Neural cell (in vitro differentiated cells): ENCODE measurements around the gene FAF1. TPM values are rescaled to one million over a fixed set of nuclear protein-coding genes. Genes with fewer than 3 reads are reported as not detected.

Experiments
- H2AFZ ChIP-seq: fragments of 200-600, 300-800 bp; sonication (generic), shearing (Covaris generic); 2 replicates; pipeline ENCODE4 v1.6.0; 2014; ENCODE audit warnings: low read depth, mild to moderate bottlenecking, antibody characterized with exemption, low read length, moderate library complexity
- H3F3A ChIP-seq: fragments of 200-600 bp; shearing (Covaris generic); 2 replicates; pipeline ENCODE4 v1.6.1; 2016; ENCODE audit warnings: mild to moderate bottlenecking, moderate library complexity, mixed read lengths, antibody characterized with exemption, low read length; ENCODE audit not compliant: insufficient read depth, poor library complexity, severe bottlenecking
- H3K27ac ChIP-seq: fragments of 200-600, 300-800 bp; sonication (generic), shearing (Covaris generic); 2 replicates; pipeline ENCODE4 v1.5.1; 2014; ENCODE audit warnings: mild to moderate bottlenecking, low read length, moderate library complexity
- H3K27me3 ChIP-seq: fragments of 300-800, 200-600 bp; sonication (generic), shearing (Covaris generic); 2 replicates; pipeline ENCODE4 v1.6.0; 2014; ENCODE audit warnings: mild to moderate bottlenecking, low read depth, low read length, moderate library complexity; ENCODE audit not compliant: insufficient read depth
- H3K36me3 ChIP-seq: fragments of 300-800, 200-600 bp; sonication (generic), shearing (Covaris generic); 2 replicates; pipeline ENCODE4 v1.5.1; 2014; ENCODE audit warnings: mild to moderate bottlenecking, antibody characterized with exemption, low read length, moderate library complexity; ENCODE audit not compliant: insufficient read depth
- H3K4me2 ChIP-seq: fragments of 300-800, 200-600 bp; sonication (generic), shearing (Covaris generic); 2 replicates; pipeline ENCODE4 v1.6.0; 2014; ENCODE audit warnings: mild to moderate bottlenecking, low read length
- H3K4me3 ChIP-seq: fragments of 300-800, 200-600 bp; sonication (generic), shearing (Covaris generic); 2 replicates; pipeline ENCODE4 v1.5.1; 2014; ENCODE audit warnings: mild to moderate bottlenecking, low read length, moderate library complexity
- H3K79me2 ChIP-seq: fragments of 200-600 bp; shearing (Covaris generic); replicated peaks from 2 replicates; pipeline ENCODE4 v1.6.0; 2014; ENCODE audit warnings: mild to moderate bottlenecking, low read length, moderate library complexity; ENCODE audit not compliant: insufficient read depth
- H3K9ac ChIP-seq: fragments of 300-800, 200-600 bp; sonication (generic), shearing (Covaris generic); 2 replicates; pipeline ENCODE4 v1.6.1; 2016; ENCODE audit warnings: mild to moderate bottlenecking, low read length, mixed read lengths
- H3K9me2 ChIP-seq: fragments of 200-600 bp; shearing (Covaris generic); 2 replicates; pipeline ENCODE4 v1.6.1; 2016; ENCODE audit warnings: mild to moderate bottlenecking, low read length, mixed read lengths; ENCODE audit not compliant: insufficient read depth
- H3K9me3 ChIP-seq: fragments of 200-600, 300-800 bp; sonication (generic), shearing (Covaris generic); 2 replicates; pipeline ENCODE4 v1.6.1; 2016; ENCODE audit warnings: mild to moderate bottlenecking, mixed run types, low read length, moderate library complexity, mixed read lengths
- H4K20me1 ChIP-seq: fragments of 200-600 bp; shearing (Covaris generic); 2 replicates; pipeline ENCODE4 v1.6.1; 2016; ENCODE audit warnings: mild to moderate bottlenecking, mixed run types; ENCODE audit not compliant: insufficient read depth
- CTCF ChIP-seq: fragments of 450-650 bp; IDR thresholded peaks from 2 replicates; pipeline ENCODE4 v1.5.1; 2014; ENCODE audit warnings: antibody characterized with exemption, mild to moderate bottlenecking, moderate library complexity; ENCODE audit not compliant: poor library complexity, severe bottlenecking
- EP300 ChIP-seq: fragments of 450-650 bp; conservative IDR thresholded peaks from 2 replicates; pipeline ENCODE4 v1.6.1; 2014; ENCODE audit warnings: antibody characterized with exemption, mild to moderate bottlenecking, moderate library complexity; ENCODE audit not compliant: poor library complexity, severe bottlenecking
- EZH2 ChIP-seq: fragments of 200-600, 300-800 bp; shearing (Covaris generic), sonication (generic); IDR thresholded peaks from 2 replicates; pipeline ENCODE4 v1.6.1; 2014; ENCODE audit warnings: antibody characterized with exemption, low read length, borderline replicate concordance, mild to moderate bottlenecking; ENCODE audit not compliant: insufficient read depth, poor library complexity, severe bottlenecking
- MXI1 ChIP-seq: fragments of 450-650 bp; conservative IDR thresholded peaks from 2 replicates; pipeline ENCODE4 v1.6.1; 2014; ENCODE audit warnings: antibody characterized with exemption, mild to moderate bottlenecking; ENCODE audit not compliant: poor library complexity, severe bottlenecking
- POLR2AphosphoS5 ChIP-seq: IDR thresholded peaks from 2 replicates; pipeline ENCODE4 v1.6.1; 2012
- RAD21 ChIP-seq: fragments of 450-650 bp; conservative IDR thresholded peaks from 2 replicates; pipeline ENCODE4 v1.6.1; 2014; ENCODE audit warnings: antibody characterized with exemption, mild to moderate bottlenecking, moderate library complexity
- REST ChIP-seq: IDR thresholded peaks from 2 replicates; pipeline ENCODE4 v1.6.1; 2012; ENCODE audit warnings: borderline replicate concordance
- SMC3 ChIP-seq: fragments of 450-650 bp; conservative IDR thresholded peaks from 2 replicates; pipeline ENCODE4 v1.6.1; 2014; ENCODE audit warnings: antibody characterized with exemption, mild to moderate bottlenecking, moderate library complexity; ENCODE audit not compliant: poor library complexity
- TAF1 ChIP-seq: IDR thresholded peaks from 2 replicates; pipeline ENCODE4 v1.6.1; 2012; ENCODE audit warnings: low read depth
- polyA plus RNA-seq: library from polyadenylated mRNA; depleted of rRNA; stranded (reverse); fragments of >200 nt; gene quantifications from 2 replicates; pipeline ENCODE4 v1.2.3, GENCODE V29; 2014

The FAF1 gene
- polyA plus RNA-seq, 1 donor from 2014 or later, result 52.1 TPM

- Histone ChIP-seq H3K9me2 (no peaks in the 10 kb centered on the region), H3K27me3 (no peaks in the 10 kb centered on the region), H3K79me2 (no peaks in the 10 kb centered on the region), H3K36me3 (no peaks in the 10 kb centered on the region), H3K27ac (no peak overlapping the region), H3K9ac (no peak overlapping the region), H3K4me3 (no peak overlapping the region), H2AFZ (no peak overlapping the region), H3F3A (no peaks in the 10 kb centered on the region), H3K4me2 (no peak overlapping the region), H4K20me1 (no peaks in the 10 kb centered on the region), H3K9me3 (no peaks in the 10 kb centered on the region)
- TF ChIP-seq CTCF, result no peak
- TF ChIP-seq EZH2, result no peak
- no peak for TF ChIP-seq MXI1
- no peak for TF ChIP-seq EP300
- TF ChIP-seq POLR2AphosphoS5, result no peak
- TF ChIP-seq REST, result no peak
- no peak for TF ChIP-seq RAD21
- TF ChIP-seq TAF1, result no peak
- no peak for TF ChIP-seq SMC3
Measured at GRCh38 chr1:50779801-50780200, 180.3 kb downstream of the FAF1 start.

DNA sequence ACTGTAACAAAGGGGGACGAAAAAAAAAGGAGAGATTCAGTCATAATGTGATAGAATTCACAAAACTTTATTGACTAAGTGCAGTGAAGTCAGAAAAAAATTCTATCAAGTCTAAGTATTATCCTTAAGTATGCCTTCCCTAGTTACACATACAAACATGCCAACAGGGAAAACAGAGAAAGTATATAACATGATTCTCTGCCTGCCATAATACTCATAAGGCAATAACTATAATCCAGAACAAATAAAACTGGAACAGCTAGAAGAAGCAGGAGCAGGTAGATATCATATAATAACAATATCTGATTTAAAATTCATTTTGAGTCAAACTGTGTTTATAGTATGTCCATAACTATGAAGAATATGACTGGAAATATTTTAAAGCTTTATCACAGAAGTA is 184.3 kb downstream of the FAF1 start:
- Histone ChIP-seq H2AFZ (no peak overlapping the region), H3F3A (no peaks in the 10 kb centered on the region), H3K27ac (no peak overlapping the region), H3K4me2 (no peak overlapping the region), H3K79me2 (no peaks in the 10 kb centered on the region), H4K20me1 (no peaks in the 10 kb centered on the region), H3K27me3 (no peaks in the 10 kb centered on the region), H3K9me3 (no peaks in the 10 kb centered on the region), H3K4me3 (no peak overlapping the region), H3K9ac (no peak overlapping the region), H3K9me2 (no peaks in the 10 kb centered on the region), H3K36me3 (no peaks in the 10 kb centered on the region)
- TF ChIP-seq RAD21, result no peak
- no peak for TF ChIP-seq CTCF
- TF ChIP-seq EZH2, result no peak
- no peak for TF ChIP-seq TAF1
- TF ChIP-seq SMC3, result no peak
- no peak for TF ChIP-seq POLR2AphosphoS5
- no peak for TF ChIP-seq EP300
- TF ChIP-seq REST, result no peak
- TF ChIP-seq MXI1, result no peak
